LNCaP clone FGC (cell line): Measurements from ENCODE around the gene PCDHB12.

Source experiments
- DNase-seq: peaks from one replicate; pipeline ENCODE4 v3.0.0-alpha.2; 2011; ENCODE audit warnings: low read depth
- H3K4me3 ChIP-seq: 2 replicates; pipeline ENCODE4 v1.5.1; 2011; ENCODE audit warnings: mild to moderate bottlenecking, low read depth, low read length, control low read depth
- TF ChIP-seq, protein P1 (sequence below): IDR thresholded peaks from 2 replicates; pipeline ENCODE4 v1.5.1; 2012; ENCODE audit warnings: mild to moderate bottlenecking; ENCODE audit not compliant: control insufficient read depth, insufficient read depth; ENCODE audit errors: extremely low read depth

PCDHB12 gene

DNA sequence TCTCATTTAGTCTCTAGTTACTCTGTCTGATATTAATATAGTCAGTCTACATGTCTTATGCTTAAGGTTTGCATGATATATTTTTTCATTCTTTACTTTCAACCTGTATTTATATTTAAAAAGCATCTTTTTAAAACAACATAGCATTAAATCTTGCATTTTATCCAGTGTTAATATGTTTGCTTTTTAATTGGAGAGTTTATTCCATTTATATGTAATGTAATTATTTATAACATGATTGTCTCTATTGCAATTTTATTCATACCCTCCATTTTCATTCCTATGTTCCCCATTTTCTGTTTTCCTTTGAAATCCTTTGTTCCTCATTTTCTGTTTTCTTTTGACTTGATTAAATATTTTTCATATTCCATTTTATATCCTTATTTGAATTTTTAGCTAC, 49.9 kb downstream of the PCDHB12 start:
- TF ChIP-seq, protein P1, sequence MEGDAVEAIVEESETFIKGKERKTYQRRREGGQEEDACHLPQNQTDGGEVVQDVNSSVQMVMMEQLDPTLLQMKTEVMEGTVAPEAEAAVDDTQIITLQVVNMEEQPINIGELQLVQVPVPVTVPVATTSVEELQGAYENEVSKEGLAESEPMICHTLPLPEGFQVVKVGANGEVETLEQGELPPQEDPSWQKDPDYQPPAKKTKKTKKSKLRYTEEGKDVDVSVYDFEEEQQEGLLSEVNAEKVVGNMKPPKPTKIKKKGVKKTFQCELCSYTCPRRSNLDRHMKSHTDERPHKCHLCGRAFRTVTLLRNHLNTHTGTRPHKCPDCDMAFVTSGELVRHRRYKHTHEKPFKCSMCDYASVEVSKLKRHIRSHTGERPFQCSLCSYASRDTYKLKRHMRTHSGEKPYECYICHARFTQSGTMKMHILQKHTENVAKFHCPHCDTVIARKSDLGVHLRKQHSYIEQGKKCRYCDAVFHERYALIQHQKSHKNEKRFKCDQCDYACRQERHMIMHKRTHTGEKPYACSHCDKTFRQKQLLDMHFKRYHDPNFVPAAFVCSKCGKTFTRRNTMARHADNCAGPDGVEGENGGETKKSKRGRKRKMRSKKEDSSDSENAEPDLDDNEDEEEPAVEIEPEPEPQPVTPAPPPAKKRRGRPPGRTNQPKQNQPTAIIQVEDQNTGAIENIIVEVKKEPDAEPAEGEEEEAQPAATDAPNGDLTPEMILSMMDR, result no peak
- DNase-seq, result no peak
- H3K4me3 ChIP-seq, result no peak overlapping the region

DNA sequence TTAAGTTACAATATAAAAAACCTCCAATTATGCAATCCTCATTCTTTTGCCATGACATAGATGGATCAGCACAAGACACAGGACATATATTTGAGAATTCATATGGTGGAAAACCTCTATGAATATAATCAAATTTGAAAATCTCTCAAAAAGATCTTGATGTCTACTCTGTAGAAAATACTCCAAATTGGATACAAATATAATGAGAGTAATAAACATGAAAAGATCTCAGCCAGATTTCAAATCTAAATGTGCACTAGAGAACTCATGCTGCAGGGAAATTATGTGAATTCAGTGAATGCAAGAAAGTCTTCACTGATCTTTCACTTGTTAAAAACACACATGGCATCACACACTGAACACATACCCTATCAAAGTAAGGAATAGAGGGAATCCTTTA, 50.4 kb downstream of the PCDHB12 start:
- no peak for DNase-seq
- no peak overlapping the region for H3K4me3 ChIP-seq
- TF ChIP-seq, protein P1, result no peak

DNA sequence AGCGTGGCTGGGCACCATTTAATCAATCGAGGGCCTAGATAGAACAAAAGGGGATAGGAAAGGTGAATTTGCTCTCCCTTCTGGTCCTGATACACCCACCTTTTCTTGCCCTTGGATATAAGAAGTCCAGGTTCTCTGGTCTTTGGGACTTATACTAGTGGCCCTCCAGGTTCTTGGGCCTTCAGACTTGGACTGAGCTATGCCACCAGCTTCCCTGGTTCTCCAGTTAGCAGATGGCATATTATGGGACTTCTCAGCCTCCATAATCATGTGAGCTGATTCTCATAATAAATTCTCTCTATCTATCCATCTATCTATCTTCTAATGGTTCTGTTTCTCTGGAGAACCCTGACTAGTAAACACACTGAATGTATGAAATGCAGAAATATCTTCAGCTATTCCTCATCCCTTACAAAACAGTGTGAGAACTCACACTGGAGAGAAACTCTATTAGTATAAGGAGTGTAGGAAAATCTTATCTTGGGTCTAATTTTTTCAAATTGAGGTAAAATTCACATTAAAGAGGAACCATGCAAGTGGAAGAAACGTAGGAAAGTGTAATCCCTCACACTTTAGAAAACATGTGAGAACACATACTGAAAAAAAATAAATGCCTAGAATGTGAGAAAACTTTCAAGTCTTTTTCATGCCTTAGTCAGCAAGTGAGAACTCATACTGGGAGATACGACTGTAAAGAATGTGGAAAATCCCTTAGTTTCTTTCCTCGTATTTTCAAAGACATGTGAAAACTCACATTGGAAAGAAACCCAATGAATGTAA, 52.1 kb downstream of the PCDHB12 start:
- no peak overlapping the region for H3K4me3 ChIP-seq
- peak; percentile 1 for DNase-seq
- TF ChIP-seq, protein P1, result no peak

DNA sequence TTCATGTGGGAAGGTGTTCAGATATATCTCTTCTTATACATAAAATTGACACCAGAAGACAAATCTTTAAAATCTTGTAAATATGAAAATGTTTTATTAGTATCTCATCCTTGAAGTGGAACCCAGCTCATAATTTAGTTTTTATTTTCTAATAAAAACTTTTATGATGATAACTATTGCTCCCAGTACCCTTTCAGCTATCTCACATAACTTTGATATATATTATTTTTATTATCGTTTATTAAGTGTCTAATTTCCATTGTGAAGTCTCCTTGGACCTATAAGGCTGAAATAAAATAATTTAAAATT, 52.7 kb downstream of the PCDHB12 start:
- no peak overlapping the region for H3K4me3 ChIP-seq
- TF ChIP-seq, protein P1, result no peak
- DNase-seq, result no peak
